ENCODE results near the gene HLA-DQB1.
"Not testable (repeated sequence)": the region's sequence is repeated elsewhere in the genome, so short reads cannot be mapped to it uniquely, and the experiment has no call there.

HLA-DQB1 gene

DNA sequence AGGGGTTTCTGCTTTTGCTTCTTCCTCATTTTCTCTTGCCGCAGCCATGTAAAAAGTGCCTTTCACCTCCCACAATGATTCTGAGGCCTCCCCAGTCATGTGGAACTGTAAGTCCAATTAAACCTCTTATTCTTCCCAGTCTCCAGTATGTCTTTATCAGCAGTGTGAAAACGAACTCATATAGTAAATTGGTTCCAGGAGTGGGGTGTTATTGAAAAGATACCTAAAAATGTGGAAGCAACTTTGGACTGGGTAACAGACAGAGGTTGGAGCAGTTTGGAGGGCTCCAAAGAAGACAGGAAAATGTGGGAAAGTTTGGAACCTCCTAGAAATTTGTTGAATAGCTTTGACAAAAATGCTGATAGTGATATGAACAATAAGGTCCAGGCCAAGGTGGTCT, 5.5 kb upstream of the HLA-DQB1 start:
- Mint-ChIP-seq H3K4me1 (ENCODE audit: low read depth) (peaks cover 21% of the 10 kb centered on the region), H3K9me3 (peaks cover 16% of the 10 kb centered on the region)
- H3K4me3 Mint-ChIP-seq; DNase-seq; H3K27me3 Mint-ChIP-seq; H3K36me3 Mint-ChIP-seq (ENCODE audit: low read depth); H3K27ac Mint-ChIP-seq: not testable (repeated sequence)

DNA sequence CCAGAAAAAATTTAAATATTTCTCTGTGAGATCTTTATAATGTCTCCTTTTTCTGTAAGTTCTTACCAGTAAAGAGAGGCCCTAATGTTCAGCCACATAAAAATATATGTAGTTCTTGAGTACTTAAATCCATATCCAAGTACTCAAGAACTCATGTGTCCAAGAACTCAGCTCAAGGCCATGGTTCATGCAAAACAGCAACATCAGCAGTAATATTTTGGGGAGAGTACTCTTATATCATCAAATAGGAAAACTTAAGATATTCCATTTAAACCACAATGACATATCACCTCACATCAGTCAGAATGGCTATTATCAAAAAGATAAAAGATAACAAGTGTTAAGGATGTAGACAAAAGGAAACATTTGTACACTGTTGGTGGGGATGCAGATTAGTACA, 3.4 kb upstream of the HLA-DQB1 start:
- Mint-ChIP-seq H3K27me3 (peaks cover 18% of the 10 kb centered on the region), H3K36me3 (ENCODE audit: low read depth) (no peaks in the 10 kb centered on the region), H3K27ac (no peak overlapping the region), H3K4me3 (no peak overlapping the region), H3K4me1 (ENCODE audit: low read depth) (peaks cover 39% of the 10 kb centered on the region), H3K9me3 (peaks cover 14% of the 10 kb centered on the region)
- DNase-seq, result no peak

DNA sequence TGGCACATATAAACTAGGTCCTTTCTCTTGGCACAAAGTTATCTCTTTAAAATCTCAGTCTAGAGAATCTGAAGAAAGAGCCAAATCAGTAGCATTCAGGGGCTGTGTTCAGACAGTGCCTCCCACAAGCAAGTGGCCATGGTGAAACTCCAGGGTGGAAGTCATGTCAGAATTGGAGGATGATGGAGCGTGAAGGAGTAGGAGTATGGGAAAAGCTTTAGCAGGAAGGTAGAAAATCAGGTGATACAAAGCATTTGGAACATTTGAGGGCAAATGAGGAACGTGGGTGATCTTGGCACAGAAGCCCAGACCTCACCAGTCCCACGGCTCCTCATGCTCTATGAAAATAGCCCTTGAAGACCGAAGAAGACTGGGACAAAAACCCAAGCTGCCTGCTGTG, 2.8 kb upstream of the HLA-DQB1 start:
- Mint-ChIP-seq H3K4me1 (ENCODE audit: low read depth) (peaks cover 43% of the 10 kb centered on the region), H3K9me3 (peaks cover 11% of the 10 kb centered on the region), H3K36me3 (ENCODE audit: low read depth) (no peaks in the 10 kb centered on the region), H3K27ac (no peak overlapping the region), H3K27me3 (peaks cover 23% of the 10 kb centered on the region), H3K4me3 (no peak overlapping the region)
- DNase-seq, result no peak

DNA sequence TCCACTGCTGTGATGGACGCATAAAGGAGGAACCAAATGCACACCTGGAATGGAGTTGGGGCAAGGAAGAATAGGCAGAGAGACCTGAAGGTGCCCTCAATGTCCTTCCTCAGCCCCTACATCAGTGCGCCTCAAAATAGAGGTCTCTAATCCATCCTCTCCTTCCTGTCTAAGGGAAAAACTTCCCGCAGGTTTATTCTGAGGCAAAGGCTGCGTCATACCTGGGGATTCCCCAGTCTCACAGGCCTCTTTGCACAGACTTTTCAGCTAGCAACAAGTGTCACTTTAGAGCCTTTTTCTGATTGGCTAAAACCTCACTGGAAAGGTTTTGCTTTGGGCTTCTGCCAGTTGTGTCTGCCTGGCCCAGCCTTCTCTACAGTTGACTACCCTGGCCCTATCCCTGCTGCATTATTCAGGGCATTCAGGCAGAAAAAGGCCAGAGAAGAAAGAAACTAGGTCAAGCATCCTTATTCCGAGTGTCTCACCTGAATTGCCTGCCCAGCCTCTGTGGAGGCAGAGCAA, 1.8 kb upstream of the HLA-DQB1 start:
- H3K4me3 Mint-ChIP-seq, result no peak overlapping the region
- peak; percentile 61 for DNase-seq
- H3K9me3 Mint-ChIP-seq, result peaks cover 5% of the 10 kb centered on the region
- H3K36me3 Mint-ChIP-seq (ENCODE audit: low read depth), result no peaks in the 10 kb centered on the region
- H3K27me3 Mint-ChIP-seq, result peaks cover 32% of the 10 kb centered on the region
- H3K4me1 Mint-ChIP-seq (ENCODE audit: low read depth), result peaks cover 51% of the 10 kb centered on the region
- peak overlapping the region; percentile 16 for H3K27ac Mint-ChIP-seq

DNA sequence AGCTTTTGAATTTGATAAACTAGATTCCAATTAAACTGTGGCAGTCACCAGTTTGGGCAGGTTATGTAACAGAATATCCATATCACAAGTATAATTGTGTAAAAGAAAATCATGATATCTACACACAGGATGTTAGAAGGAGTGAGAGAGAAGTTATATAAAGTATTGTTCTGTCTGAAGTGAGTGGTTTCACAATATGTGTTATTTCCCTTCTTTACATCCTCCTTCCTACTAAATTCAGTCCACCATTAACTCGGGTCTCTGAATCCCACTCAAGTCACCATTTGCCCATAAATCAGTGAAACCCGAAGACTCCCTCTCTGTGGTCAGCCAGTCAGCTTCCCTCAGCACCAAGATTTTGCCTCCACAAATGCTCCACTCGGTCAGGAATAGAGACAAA, 796 bp downstream of the HLA-DQB1 start:
- DNase-seq, result no peak
- peak overlapping the region; percentile 67 for H3K27ac Mint-ChIP-seq
- peak overlapping the region; percentile 78 for H3K4me3 Mint-ChIP-seq
- H3K27me3 Mint-ChIP-seq, result peaks cover 33% of the 10 kb centered on the region
- H3K4me1 Mint-ChIP-seq (ENCODE audit: low read depth), result peaks cover 52% of the 10 kb centered on the region
- H3K9me3 Mint-ChIP-seq, result no peaks in the 10 kb centered on the region
- H3K36me3 Mint-ChIP-seq (ENCODE audit: low read depth), result no peaks in the 10 kb centered on the region

DNA sequence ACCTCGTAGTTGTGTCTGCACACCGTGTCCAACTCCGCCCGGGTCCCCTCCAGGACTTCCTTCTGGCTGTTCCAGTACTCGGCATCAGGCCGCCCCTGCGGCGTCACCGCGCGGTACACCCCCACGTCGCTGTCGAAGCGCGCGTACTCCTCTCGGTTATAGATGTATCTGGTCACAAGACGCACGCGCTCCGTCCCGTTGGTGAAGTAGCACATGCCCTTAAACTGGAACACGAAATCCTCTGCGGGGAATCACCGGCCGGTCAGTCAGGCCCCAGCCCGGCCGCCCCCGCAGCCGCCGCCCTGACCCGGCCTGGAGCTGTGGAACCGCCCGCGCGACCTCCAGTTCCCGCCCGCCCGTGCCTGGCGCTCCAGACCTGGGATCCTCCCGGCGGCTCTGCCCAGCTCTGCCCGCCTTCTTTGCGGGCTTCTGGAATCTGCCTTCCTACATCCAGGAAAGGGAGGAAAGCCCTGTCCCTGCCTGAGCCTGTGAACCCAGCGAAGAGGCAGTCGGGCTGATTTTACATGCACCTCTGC, 1.6 kb downstream of the HLA-DQB1 start:
- peaks cover 33% of the 10 kb centered on the region for H3K27me3 Mint-ChIP-seq

DNA sequence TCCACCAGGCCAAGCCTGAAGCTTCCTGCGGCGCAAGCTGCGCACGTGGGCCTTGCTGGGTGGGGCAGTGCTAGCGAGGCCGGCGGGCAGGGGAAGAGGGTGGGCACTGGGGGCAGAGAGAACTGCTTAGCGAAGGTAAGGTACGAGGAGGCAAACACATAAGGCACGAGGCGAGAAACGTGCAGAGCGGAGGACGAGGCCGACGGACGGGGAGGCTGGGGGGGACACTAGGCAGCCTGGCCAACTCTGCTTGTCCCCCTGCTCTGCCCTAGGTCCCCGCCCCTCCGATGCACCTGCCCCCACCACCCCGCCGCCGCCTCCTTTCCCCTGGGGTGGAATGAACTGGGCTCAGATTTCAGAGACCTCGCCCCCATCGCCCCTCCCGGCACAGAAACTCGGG, 2.1 kb downstream of the HLA-DQB1 start:
- Mint-ChIP-seq H3K36me3 (ENCODE audit: low read depth) (no peaks in the 10 kb centered on the region), H3K27ac (peak overlapping the region; percentile 63)

More for the DNA sequence above, 1.6 kb downstream of the HLA-DQB1 start:
- peak; percentile 61 for DNase-seq
- Mint-ChIP-seq H3K4me1 (ENCODE audit: low read depth) (peaks cover 52% of the 10 kb centered on the region), H3K9me3 (no peaks in the 10 kb centered on the region), H3K36me3 (ENCODE audit: low read depth) (no peaks in the 10 kb centered on the region), H3K27ac (peak overlapping the region; percentile 63), H3K4me3 (peak overlapping the region; percentile 78)

DNA sequence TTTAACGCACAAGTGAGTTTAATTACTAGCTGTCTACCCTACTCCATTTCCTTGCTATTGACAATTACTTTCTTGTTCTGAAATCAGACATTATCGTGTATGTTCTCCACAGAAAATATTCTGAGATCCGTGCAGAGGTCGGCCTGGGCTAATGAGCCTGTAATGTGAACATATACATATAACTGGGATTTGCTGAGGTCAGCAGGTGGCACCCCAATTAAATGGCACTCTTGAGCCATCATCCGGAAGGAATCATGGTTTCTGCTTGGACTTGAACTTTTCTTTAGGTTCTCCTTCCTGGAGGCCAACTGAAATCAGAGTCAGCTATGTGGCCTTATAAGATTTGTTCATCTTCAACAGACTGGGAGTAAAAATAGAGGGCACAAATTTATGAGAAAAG, 3.6 kb downstream of the HLA-DQB1 start:
- H3K27ac Mint-ChIP-seq, result no peak overlapping the region
- H3K4me1 Mint-ChIP-seq (ENCODE audit: low read depth), result peaks cover 41% of the 10 kb centered on the region
- no peak for DNase-seq
- H3K4me3 Mint-ChIP-seq, result no peak overlapping the region
- H3K9me3 Mint-ChIP-seq, result no peaks in the 10 kb centered on the region
- no peaks in the 10 kb centered on the region for H3K36me3 Mint-ChIP-seq (ENCODE audit: low read depth)
- peaks cover 33% of the 10 kb centered on the region for H3K27me3 Mint-ChIP-seq

More for the DNA sequence above, 2.1 kb downstream of the HLA-DQB1 start:
- no peaks in the 10 kb centered on the region for H3K9me3 Mint-ChIP-seq
- H3K4me3 Mint-ChIP-seq, result peak overlapping the region; percentile 78
- H3K4me1 Mint-ChIP-seq (ENCODE audit: low read depth), result peaks cover 51% of the 10 kb centered on the region
- peaks cover 33% of the 10 kb centered on the region for H3K27me3 Mint-ChIP-seq
- no peak for DNase-seq

DNA sequence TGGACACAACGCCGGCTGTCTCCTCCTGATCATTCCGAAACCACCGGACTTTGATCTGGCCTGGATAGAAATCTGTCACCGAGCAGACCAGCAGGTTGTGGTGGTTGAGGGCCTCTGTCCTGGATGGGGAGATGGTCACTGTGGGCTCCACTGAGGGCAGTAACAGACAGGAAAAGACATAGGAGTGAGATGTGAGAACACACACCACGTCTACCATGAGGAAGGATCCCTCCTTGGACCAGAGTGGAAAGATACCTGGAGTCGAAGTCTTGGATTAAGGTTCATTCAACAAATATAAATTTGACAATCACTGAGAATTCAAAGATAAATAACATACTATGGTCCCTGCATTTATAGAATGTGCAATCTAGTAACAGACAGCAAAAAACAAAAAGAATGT, 4.4 kb downstream of the HLA-DQB1 start:
- Mint-ChIP-seq H3K4me1 (ENCODE audit: low read depth) (peaks cover 33% of the 10 kb centered on the region), H3K27me3 (peaks cover 33% of the 10 kb centered on the region), H3K4me3 (no peak overlapping the region), H3K36me3 (ENCODE audit: low read depth) (no peaks in the 10 kb centered on the region), H3K27ac (no peak overlapping the region), H3K9me3 (no peaks in the 10 kb centered on the region)
- no peak for DNase-seq

DNA sequence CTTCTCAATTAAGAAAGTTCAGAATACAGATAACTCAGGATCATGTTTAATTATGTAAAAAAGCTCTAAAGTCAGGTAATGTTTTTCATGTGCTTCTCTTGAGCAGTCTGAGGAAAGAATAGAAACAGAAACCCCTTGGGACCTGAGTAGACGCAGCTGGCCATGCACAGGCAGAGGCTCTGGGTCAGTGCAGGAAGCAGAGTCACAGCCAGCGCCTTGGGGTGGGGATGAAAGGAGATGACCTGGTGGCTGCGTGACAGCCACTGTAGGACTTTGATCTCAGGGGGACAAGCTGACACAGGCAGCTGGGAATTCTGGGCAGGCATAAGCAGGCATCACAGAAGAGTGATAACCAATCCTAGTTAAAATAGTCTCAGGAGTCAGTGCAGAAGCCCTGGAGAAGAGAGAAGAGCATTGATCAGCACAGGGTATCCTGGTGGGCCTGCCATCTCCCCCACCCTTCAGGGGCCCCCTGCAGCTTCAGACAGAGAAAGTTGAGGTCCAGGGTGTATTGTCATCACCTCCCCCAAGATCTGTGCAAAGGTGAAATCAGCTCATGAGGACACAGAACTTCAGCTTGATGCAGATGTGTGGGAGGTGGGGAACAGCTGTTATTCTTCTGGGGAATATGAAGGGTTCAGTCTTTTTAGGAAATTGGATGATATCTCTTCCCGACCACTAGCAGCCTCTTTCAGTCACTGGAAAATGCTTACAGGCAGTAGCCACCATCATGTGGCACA, 6.4 kb downstream of the HLA-DQB1 start:
- peaks cover 15% of the 10 kb centered on the region for H3K27me3 Mint-ChIP-seq
- peaks cover 17% of the 10 kb centered on the region for H3K4me1 Mint-ChIP-seq (ENCODE audit: low read depth)
- peaks cover 8% of the 10 kb centered on the region for H3K9me3 Mint-ChIP-seq
- peaks cover 2% of the 10 kb centered on the region for H3K36me3 Mint-ChIP-seq (ENCODE audit: low read depth)
- no peak overlapping the region for H3K27ac Mint-ChIP-seq
- H3K4me3 Mint-ChIP-seq, result no peak overlapping the region
- no peak for DNase-seq

DNA sequence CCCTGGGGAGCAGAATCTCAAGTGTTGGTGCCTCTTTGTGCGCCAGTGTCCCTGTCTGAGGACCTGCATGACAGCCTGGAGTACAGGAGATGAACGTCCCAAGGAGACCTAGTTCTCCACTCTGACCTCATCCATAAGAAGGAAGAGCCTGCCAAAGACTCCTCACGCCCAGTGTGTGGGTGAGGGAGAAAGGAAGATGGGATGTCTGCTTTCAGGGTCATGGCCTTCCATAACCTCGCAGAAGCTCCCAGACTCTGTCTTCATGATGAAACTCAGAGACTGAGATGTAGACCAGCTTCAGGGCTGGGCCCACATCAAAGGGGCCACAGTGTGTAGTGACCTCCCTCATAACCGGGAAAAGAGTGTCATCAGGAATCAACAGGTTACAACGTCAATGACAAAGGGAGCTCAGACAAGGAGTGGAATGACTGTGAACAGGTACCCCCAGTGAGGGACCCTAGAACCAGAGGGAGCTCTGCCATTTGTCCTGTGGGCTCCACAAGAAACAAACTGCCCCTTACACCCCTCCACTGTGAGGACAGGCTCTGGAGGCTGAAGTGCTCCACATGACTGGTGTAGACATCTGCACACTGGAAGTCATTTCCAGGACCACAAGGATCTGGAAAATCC, 8.1 kb downstream of the HLA-DQB1 start:
- Mint-ChIP-seq H3K4me1 (ENCODE audit: low read depth) (peaks cover 5% of the 10 kb centered on the region), H3K4me3 (no peak overlapping the region), H3K36me3 (ENCODE audit: low read depth) (peaks cover 2% of the 10 kb centered on the region), H3K27me3 (peaks cover 2% of the 10 kb centered on the region), H3K27ac (no peak overlapping the region), H3K9me3 (peaks cover 8% of the 10 kb centered on the region)
- DNase-seq, result no peak

DNA sequence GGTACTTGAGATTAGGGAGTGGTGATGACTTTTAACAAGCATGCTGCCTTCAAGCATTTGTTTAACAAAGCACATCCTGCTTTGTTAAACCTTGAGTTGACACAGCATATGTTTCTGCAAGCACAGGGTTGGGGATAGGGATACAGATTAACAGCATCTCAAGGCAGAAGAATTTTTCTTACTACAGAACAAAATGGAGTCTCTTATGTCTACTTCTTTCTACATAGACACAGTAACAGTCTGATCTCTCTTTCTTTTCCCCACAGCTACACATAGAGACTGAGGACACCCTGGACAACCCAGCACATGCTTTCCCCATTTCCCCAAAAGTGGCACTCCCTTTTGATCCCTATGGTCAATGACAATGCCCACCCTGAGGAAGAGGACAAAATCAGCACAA, 8.6 kb downstream of the HLA-DQB1 start:
- not testable (repeated sequence) for H3K4me1 Mint-ChIP-seq (ENCODE audit: low read depth); H3K9me3 Mint-ChIP-seq; H3K27ac Mint-ChIP-seq; H3K27me3 Mint-ChIP-seq; H3K36me3 Mint-ChIP-seq (ENCODE audit: low read depth); H3K4me3 Mint-ChIP-seq; DNase-seq

DNA sequence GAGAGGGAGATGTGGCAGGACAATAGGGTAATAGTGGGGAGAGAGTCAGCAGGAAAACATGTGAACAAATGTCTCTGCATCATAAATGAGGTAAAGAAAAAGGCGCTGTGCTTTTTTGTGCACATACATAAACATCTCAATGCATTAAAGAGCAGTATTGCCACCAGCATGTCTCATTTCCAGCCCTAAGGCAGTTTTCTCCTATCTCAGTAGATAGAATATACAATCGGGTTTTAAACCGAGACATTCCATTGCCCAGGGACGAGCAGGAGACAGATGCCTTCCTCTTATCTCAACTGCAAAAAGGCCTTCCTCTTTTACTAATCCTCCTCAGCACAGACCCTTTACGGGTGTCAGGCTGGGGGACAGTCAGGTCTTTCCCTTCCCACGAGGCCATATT, 9.1 kb downstream of the HLA-DQB1 start:
- not testable (repeated sequence) for H3K27ac Mint-ChIP-seq; H3K9me3 Mint-ChIP-seq; H3K4me3 Mint-ChIP-seq; H3K36me3 Mint-ChIP-seq (ENCODE audit: low read depth); H3K4me1 Mint-ChIP-seq (ENCODE audit: low read depth); H3K27me3 Mint-ChIP-seq; DNase-seq

DNA sequence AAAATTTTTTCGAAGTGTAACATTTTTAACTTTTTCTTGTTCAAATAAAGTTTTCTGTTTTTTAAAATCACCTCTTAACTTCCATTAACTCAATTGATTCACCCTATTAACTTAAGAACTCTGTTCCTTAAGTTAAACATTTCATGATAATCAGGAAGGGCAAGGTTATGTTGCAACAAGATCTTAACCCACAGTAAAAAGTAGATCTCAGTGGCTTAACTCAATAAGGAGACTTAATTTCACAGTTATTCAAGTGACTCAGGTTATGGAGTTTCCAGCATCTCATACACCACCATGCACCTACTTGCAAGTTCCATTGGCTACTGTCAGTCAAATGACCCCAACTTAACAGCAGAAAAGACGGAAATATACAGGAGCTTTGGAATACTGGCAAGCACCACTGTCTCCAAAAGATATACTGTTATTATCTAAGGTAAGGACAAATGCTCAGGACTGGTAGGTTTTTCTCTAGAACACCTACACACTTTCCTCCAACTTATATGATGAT, 11.2 kb downstream of the HLA-DQB1 start:
- Mint-ChIP-seq H3K4me1 (ENCODE audit: low read depth) (peaks cover 3% of the 10 kb centered on the region), H3K27me3 (no peaks in the 10 kb centered on the region), H3K9me3 (peaks cover 8% of the 10 kb centered on the region), H3K4me3 (no peak overlapping the region), H3K27ac (no peak overlapping the region), H3K36me3 (ENCODE audit: low read depth) (peaks cover 2% of the 10 kb centered on the region)
- DNase-seq, result no peak

All from activated T-cell treated with anti-CD3 and anti-CD28 coated beads, Interleukin-2, amount 50 U/mL, for 24 hours (primary cell).